ENCODE data around the gene NADSYN1. TPM values are rescaled to one million over a fixed set of nuclear protein-coding genes. Genes with fewer than 3 reads are reported as not detected.
"Not testable (repeated sequence)": the region's sequence is repeated elsewhere in the genome, so short reads cannot be mapped to it uniquely, and the experiment has no call there.

NADSYN1 gene
- 34.6 TPM for total RNA-seq

DNA sequence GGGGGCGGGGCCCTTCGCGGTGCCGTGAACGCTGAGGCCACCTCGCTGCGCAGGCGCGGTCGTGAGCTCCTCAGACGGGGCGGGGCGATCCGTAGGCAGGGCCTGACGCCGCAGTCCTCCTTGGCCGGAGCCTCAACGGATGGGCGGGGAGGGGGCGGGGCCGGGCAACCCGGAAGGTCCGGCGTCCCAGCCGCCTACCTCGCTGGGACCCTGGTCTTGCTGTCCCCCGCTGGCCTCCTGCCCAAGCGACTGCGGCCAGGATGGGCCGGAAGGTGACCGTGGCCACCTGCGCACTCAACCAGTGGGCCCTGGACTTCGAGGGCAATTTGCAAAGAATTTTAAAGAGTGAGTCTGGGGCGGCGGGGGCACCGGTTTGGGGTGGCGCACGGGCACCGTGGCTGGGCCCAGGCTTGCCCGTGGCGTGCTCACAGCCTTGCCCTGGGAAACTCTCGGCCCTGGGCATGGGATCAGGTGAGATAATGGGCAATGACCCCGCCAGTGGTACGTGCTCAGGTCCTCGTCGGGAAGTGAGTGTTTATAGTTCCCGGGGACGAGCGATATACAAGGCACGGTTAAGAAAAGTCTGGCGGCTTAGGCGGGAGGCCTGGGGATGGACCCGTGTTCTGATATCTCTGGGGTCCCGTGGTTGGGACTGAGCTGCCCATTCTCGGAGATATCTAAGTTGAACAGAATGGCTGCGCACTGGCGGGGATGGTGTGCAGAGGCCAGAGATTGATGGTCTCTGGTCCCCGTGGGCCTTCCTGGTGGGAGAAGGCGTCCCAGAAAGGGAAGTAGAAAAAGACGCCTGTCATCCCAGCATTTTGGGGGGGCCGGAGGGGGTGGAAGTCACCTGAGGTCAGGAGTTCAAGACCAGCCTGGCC, at the start of gene NADSYN1:
Gene NADSYN1 (plus strand): TSS at position 167 of the 881 bp plus-strand sequence. CDS start 94 bp downstream, at position 261.
- peak; percentile 86 for DNase-seq

DNA sequence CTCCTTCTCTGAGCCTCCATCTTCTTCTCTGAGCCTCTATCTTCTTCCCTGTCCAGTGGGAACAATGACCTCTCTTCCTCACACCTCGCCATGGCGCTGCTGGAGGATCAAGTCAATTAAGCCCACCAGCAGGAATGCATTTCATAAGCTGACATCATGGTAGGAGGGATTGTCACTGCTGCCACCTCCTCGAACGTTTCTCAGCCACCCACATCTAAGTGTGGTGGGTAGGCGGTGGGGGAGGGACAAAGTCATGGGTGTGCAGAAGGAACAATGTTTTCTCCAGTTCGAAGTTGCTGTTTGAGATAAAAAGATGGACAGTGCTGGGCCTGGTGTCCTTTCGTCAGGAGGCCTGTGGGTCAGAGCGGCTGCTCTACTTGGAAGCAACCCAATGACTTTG, 48.8 kb upstream of the NADSYN1 start:
- no peak for DNase-seq

DNA sequence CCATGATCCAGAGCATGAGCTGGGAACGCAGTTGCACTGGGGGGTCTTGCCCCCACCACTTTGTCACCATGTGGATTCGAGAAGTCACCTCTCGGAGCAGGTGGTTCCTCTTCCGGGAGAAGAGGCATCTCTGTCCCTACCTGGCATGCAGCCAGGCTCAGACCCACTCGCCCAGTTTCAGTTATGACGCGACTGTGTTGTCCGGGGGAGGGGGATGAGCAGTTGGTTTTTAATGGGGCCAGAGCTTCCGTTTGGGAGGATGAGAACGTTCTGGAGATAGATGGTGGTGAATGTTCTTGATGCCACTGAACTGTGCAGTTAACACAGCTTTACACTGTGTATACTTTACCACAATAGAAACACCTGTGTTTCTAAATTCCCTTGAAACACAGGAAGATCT, 46.3 kb upstream of the NADSYN1 start:
- no peak for DNase-seq

DNA sequence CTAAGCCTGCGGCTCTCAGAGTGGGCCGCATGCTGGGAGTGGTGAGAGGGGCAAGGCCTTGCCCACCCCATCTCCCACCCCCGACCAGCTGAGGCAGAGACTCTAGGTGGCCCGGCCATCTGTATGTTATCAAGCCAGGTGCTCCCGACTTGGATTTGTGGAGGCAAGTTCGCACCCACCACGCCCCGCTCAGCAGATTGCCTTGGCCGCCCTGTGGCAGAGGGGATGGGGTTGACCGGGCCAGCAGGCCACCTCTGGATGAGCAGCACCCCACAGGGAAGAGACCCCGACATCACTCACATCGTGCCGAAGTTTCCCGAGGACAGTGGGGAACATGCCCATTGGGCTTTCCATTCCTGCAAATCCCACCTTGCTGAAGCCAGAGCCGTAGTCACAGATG, 45.6 kb upstream of the NADSYN1 start:
- DNase-seq = no peak

DNA sequence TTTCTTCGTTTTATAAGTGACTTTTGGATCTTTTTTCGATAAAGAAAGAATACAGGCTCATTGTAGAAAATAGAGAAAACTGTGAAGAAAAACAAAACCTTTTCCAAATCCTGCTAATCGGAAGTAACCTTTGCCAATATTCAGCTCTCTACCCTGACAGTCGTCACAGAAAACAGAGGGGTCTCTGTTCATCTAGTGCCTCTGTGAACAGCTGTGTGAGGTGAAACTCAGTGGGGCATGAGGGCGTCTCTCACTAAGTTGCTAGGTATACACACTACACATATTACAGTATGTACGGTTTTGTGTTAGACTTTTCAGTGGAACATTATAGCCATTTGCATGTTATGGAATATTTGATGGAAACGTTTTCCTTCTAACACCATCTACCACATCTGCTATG, 44.2 kb upstream of the NADSYN1 start:
- DNase-seq = no peak

DNA sequence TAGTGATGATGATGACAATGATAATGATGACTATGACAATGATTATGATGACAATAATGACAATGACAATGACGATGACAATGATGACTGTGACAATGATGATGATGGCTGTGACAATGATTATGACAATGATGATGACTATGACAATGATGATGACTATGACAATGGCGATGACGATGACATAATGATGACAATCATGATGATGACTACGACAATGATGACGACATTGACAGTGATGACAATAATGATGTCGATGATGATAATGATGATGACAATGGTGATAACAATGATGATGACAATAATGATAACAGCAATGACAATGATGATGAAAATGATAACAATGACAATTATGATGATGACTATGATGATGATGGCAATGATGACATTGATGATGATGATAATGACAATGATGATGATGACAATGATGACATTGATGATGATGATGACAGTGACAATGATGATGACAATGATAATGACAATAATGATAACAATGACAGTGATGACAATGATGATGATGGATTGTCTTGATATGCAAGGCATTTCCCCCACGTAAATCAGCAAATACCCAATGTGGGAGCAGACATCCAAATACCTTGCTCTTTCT, 42.5 kb upstream of the NADSYN1 start:
- no peak for DNase-seq

DNA sequence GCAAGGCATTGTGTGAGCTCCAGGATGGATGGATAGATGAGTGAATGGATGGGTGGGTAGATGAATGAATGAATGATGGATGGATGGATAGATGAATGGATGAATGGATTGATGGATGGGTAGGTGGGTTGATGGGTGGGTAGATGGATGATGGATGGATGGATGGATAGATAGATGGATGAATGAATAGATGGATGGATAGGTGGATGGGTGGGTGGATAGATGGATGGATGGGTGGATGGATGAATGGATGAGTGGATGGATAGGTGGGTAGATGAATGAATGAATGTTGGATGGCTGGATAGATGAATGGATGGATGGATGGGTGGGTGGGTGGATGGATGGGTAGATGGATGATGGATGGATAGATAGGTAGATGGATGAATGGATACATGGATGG, 38.4 kb upstream of the NADSYN1 start:
- DNase-seq = no peak

DNA sequence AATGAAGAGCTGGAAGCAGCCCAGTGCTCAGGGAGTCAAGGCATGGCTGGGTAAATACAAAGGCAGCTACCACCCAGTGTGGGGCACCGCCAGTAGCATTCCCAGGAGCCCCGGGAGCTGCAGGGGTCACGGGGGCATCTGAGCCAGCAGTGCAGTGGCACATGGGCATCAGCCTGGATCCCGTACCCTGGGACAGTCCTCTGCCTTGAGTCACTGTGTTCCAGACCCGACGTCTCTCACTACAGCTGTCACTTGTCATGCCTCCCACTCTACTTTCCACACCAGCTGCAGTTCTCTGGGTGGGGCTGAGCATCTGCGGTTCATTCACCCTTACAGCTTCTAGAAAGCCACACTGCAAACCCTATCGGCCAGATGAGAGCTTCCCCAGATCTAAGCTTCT, 34.4 kb upstream of the NADSYN1 start:
- peak; percentile 13 for DNase-seq

DNA sequence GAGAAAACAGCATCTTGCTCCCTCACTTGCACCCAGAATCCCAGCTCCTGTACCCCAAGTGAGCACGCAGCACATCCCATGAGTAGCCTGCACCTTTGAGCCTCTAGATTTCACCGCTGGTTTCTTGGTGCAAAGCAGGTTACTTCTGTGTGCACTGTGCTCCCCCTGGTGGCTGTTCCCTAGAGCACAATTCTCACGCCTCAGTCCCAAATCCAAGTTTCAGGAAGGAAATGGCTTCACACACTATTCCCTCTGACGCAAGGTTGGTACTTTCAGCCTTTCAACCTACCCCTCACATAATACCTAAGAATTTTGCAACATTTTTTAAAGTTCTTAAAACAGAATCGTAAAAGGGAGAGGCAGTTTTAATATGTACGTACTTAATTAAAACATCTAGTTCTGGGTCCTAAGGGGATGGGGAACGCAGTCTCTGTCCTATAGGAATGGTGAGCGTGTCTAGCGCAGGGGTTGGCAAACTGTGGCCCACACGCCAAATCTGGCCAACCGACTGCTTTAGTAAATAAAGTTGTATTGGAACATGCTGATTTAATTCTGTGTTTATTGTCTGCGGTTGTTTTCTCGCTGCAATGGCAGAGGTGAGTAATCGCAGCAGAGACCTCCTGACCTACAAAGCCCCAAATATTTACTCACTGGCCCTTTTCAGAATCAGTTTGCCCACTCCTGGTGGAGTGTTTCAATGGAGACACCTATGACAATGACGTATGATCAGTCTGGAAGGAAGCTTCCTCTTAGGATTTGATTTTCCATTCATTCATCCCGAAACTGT, 32.4 kb upstream of the NADSYN1 start:
- no peak for DNase-seq

DNA sequence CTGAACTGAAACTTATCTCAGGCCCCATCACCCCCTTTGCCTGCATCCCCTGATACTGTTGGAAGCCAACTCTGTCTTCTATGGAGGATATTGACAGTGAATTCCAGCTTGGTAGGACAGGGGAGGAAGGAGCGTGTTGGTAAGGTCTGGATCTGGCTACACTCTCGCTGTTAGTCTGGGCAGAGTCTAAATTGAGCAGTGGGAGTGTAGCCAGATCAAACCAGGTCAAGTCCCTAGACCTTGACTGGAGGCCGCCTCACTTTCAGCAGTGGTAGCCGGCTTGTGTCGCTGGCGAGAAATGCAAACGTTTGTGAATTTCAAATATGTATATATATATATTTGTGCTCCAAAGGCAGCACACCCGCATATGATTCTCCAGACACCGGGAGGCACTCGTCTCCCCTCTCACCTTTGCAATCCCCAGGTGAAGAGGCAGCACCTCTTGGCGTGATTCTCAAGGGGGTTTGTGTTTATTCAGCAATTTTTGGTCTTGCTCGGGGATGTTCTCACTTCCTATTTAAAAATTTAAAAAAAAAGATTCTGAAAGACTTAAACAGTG, 31.5 kb upstream of the NADSYN1 start:
- no peak for DNase-seq

DNA sequence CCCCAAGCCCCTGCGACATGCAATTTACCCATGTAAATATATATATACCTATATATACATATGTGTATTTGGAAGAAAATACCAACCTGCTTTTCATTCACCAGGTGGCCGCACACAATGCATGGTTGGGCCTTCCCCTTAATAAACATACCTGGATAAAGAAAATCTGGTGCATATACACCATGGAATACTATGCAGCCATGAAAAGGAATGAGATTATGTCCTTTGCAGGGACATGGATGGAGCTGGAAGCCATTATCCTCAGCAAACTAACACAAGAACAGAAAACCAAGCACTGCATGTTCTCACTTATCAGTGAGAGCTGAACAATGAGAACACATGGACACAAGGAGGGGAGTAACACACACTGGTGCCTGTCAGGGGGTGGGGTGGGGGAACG, 30.7 kb upstream of the NADSYN1 start:
- not testable (repeated sequence) for DNase-seq

DNA sequence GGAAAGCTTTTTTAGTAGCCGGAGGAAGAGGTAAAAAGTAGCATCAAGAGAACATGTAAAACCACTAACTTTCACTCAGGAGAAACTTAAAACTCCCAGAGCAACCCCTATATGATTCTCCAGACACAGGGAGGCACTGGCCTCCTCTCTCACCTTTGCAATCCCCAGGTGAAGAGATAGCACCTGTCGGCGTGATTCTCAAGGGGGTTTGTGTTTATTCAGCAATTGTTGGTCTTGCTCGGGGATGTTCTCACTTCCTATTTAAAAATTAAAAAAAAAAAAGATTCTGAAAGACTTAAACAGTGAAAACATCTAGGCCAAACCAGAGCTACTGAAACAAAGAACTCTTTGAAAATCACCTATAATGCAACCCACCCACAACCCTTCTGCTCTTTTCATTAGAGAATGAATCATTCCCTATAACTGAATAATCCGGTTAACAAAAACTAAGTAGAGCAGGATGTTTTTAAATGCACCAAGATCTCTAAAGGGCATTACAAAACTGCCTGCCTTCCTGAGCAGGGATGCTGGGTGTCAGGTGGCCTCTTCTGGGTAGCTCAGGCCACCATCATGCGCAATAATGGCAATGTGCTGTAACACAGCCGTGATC, 29.7 kb upstream of the NADSYN1 start:
- DNase-seq = no peak

DNA sequence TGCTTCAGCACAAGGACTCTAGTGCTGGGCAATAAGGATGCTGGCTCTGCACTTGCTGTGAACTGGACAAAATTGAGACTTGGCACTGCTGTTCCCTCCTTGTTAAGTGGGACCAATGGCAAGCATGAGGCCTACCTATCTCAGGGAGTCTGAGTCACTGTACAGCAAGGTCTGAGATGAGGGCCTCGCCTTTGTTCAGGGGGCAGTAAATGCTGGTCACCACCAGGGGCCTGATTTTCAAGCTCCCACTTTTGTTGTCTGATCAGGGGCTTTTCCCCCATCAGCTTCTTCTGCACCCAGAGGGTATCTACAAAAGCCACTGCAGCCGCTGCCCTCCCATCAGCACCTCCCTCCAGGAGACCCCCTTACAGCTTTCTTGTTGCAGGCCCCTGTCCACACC, 27.6 kb upstream of the NADSYN1 start:
- DNase-seq = no peak

DNA sequence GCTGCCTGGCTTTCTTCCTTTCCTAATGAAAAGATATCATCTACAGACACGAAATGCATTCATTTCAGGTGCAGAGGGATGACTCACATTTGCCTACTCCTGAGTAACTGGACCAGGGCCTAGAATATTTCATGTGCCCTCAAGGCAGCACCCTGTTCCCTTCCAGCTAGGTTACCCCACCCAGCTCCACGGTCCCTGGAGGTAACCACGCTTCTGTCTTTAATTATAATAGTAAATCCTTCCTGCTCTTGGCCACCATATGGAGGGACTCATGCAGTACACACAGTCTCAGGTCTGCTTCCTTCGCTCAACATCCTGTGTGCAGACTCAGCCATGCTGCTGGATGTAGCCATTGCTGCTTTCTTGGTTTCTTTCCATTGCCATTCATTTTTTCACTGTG, 27.1 kb upstream of the NADSYN1 start:
- DNase-seq = no peak

DNA sequence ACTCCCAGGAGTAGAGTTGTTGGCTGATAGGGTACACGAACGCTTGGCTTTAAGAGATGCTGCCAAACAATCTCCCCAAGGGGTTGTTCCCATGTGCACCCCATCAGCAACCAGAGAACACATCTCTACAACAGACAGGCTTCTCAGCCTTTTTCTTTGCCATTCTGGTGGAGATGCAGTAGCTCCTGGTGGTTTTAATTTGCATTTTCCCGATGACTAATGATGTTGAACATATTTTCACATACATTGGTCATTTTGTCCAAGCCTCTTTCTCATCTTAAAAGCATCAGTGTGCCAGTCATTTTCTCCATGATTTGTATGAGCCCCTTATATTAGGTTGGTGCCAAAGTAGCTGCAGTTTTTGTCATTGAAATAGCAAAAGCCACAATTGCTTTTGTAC, 26.6 kb upstream of the NADSYN1 start:
- peak; percentile 50 for DNase-seq

DNA sequence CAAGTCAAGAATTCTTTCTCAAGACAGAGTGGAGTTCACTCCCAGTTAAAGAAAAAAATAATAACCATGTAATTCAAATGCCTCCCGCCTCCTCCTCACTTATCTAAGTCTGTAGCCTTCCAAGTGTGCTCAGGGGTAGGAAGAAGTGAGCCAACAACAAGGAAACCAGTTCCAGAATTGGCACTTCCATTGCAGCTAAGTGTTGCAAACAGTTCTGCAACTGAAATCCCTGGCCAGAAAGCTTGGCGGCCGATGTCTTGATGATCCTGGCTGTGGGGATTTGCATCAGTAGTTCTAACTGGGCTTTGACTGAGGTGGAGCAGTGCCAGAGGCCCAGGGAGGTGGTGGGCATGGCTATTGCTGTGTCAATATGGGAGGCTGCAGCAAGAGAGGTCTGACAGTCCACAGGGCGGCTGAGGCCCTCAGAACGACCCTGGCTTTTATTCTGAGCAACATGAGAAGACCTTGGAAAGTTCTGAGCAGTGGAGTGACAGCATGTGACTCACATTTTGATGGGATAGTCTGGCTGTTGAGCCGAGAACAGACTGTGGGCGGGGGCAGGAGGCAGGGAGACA, 24.1 kb upstream of the NADSYN1 start:
- peak; percentile 28 for DNase-seq

DNA sequence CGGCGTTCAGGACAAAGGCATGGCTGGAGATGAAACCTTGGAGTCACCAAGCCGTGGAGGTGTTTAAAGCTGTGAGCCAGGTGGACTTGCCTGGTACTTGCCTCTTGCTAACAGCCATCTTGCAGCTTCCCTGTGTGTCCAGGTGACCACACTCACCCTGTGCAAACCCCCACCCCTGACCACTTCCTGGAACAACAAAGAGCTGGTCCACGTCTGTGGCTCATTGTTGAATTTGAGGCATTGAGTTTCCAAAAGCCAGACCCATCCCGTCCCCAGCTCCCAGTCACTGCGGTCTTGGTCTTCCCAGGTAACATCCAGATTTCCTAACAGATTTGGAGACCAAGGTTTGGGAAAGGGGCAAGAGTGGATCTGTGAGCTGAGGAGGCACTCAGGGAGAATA, 23.3 kb upstream of the NADSYN1 start:
- no peak for DNase-seq

DNA sequence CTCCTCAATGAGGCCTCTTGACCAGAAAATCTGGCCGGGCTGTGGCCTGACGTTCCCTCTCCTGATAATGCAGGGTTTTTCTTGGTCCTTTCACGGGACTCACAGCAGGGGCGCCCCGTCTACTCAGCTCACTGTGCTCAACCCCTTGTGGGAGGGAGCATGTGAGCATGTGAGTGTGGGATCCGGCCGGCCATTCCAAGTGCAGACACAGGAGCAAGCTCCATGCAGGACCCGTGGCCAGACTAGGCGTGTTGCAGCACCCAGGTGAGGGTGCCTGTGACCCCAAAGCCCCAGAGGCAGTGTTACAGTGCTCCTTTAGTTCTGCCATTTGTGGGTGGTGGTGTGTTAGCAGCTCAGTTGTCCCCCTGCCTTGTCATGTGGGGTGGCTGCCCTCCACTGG, 22.8 kb upstream of the NADSYN1 start:
- no peak for DNase-seq

DNA sequence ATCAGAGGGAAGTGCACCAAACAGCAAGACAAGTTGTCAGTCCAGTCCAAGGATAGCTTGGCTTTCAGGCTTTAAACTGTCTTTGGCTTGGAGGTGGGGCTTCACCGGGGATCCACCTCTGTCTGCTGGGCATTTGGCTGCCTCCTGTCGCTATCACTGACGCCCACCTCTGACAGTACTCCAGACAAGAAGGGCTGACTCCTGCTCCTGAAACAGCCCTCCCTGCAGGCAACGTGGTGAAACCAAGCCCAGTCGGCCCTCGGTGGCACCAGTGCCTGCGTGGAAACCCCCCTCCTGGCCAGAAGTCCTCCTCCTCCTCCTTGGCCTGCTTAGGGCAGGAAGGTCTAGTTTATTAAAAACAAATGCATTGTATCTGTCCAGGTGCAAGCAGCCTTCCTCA, 21.7 kb upstream of the NADSYN1 start:
- no peak for DNase-seq

DNA sequence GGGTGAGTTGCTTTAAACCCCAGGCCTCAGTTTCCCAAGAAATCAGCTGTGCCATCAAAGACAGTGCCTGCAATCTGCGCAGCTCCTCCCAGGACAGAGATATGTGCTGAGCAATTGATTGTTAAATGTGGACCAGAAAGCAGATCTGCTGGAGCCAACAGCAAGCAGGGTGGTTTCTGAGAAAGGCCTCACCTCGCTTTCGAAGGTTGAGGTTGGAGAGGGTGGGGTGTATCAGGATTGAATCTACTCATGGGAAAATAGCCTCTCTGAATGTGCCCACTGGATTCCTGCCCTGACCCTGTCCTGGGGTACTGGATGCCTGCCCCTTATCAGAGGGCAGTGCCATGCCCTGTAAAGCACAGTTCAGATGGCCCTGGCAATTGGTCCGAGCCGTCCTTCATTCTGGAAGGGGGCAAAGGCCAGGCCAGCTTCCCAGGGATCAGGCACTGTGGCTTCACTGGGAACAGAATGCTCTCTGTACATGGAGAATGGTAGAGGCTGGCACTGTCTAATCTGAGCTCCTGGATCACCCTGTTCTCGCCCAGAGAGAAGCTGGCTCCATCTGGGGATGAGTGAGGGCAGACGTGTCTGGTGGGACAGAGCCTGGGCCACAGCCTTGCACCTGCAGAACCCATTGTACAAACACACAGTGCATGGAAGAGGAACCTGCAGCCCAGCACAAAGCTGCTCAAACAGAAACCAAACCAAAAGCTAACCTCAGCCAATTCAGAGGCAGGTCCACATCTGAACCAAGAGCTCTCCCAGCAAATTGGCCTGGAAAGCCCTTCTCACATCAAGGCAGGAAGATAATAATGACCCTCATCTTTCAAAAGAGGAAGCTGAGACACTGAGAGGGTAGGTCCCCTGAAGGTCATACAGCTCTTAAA, 20.0 kb upstream of the NADSYN1 start:
- DNase-seq = no peak

All from skin of body (tissue), 2 donors.